ENCODE measurements around the gene OR2A42.
"Not testable (repeated sequence)": the region's sequence is repeated elsewhere in the genome, so short reads cannot be mapped to it uniquely, and the experiment has no call there.

Gene OR2A42

DNA sequence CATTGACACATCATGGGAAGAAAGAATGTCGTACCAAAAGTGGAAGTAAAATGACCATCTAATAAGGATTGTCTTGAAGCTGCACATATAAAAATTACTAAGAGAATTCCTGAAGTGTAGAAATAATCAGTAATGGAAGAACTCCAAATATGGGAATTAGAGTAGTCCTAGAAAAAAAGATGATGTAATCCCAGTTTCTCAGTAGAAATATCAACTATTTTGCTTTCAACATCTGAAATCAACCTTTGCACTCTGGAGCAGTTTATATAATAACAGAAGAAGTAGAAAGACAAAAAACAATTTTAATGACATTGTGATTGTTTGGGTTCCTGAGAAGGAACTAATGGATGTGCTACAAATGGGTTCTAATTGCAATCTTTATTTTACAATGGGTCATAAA is 6.4 kb downstream of the OR2A42 start:
- not testable (repeated sequence) for DNase-seq (ENCODE audit: insufficient read length, low spot score); FAIRE-seq

DNA sequence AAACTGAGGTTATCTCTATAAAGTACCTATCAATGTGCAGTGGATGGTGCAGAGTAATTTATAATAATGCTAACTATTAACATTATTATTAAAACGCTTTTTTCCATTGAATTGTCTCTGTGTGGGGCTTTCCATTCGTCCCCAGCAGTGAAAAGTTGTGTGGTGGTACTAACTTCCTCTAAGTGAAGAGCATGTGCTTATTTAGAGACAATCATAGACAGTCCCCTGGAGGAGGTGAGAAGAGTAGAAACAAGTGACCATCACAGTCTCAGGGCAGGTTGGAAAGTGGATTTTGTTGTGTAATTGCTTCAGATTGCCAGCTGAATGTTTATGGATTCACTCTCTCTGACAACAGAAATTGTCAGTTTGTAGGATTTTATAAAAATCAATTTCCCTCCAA is 8.4 kb downstream of the OR2A42 start:
- FAIRE-seq = peak; percentile 20
- not testable (repeated sequence) for DNase-seq (ENCODE audit: insufficient read length, low spot score)

DNA sequence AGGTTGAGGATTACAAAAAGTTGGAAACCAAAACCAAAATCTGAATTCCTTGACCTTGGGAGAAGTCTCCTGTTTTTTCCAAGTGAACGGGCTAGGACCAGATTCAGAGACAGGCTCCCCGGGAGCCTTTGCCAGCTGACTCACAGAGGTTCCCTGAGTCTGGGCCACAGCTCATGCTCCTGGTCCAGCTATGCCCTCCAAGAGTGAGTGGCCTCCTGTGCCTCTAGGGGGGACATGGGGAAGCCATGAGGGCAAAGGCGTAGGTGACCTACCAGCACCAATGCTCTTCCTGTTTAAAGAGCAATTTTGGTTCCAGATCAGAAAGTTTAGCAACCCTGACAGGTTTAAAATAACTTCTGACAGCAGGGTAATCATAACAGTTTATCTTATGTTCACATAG is 10.6 kb downstream of the OR2A42 start:
- FAIRE-seq = not testable (repeated sequence)

DNA sequence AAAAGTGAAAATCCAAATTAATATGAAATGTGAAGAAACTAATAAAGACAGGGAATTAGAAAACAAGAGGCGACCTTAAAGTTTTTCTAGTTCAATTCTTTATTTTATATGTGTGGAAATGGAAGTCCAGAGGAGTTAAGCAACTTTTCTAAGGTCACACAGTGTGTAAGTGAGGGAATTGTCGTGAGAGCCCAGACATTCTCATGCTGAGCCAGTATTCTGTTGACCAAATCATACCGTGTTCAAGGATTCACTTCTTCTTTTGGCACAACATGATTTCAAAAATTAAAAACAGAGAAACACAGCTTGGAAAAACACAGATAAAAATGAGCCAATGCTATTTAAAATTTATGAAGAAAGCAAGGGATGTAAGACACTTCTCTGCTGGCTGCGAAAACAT is 12.5 kb downstream of the OR2A42 start:
- not testable (repeated sequence) for DNase-seq (ENCODE audit: insufficient read length, low spot score)
- FAIRE-seq = peak; percentile 70

More for the DNA sequence above, 10.6 kb downstream of the OR2A42 start:
- DNase-seq (ENCODE audit: insufficient read length, low spot score) = not testable (repeated sequence)

DNA sequence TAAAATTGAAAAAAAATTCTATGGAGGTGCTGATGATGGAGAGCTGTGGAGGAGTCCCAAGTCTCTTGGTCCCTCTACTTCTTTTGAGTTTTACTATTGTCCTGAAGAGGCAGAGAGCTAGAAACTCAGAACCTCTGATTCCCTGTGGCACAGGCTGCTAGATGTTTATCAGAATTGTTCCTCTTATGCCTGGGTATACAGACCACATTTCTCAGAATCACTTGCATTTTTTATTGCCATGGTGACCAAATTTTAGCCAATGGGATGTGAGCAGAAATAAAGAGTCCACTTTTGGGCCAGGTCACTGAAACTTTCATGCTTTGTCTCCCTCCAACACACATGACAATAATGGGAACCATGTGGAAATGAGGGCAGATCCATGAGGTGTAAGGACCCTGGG is 15.7 kb downstream of the OR2A42 start:
- FAIRE-seq = peak; percentile 50
- not testable (repeated sequence) for DNase-seq (ENCODE audit: insufficient read length, low spot score)

DNA sequence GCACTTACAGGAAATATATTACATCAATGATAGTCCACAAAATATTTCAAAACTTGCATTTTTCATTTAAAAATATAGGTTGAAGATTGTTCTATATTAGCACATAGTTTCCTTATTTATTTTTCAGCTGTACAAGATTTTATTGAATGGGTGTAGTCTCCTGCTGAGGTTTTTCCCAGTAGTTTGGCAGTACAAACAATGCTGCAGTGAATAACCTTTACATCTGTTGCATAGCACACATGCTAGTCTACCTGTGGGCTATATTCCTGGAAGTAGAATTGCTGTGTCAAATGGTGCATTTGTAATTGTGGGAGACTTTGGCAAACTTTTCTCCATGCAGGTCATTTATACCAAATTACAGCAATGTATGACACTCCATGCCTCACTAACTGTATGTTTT is 18.9 kb downstream of the OR2A42 start:
- not testable (repeated sequence) for DNase-seq (ENCODE audit: insufficient read length, low spot score)
- FAIRE-seq = peak; percentile 16

DNA sequence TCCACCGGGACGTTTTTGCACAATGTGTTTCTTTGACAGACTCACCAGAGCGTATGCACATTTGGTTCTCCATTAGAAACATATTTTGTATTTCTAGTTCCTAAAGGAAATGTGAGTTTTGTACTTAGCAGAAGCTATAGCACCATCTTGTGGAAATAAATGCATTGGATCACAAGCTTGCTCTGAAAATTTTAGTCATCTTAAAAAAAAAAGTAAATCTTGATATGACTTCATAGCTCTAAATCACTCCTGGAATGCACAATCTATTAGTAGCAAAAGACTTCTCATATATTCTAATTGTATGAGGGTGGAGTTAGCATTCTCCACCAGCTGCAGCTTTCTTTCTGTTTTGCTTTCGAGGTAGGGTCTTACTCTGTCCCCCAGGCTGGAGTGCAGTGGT is 20.3 kb downstream of the OR2A42 start:
- FAIRE-seq; DNase-seq (ENCODE audit: insufficient read length, low spot score): not testable (repeated sequence)

DNA sequence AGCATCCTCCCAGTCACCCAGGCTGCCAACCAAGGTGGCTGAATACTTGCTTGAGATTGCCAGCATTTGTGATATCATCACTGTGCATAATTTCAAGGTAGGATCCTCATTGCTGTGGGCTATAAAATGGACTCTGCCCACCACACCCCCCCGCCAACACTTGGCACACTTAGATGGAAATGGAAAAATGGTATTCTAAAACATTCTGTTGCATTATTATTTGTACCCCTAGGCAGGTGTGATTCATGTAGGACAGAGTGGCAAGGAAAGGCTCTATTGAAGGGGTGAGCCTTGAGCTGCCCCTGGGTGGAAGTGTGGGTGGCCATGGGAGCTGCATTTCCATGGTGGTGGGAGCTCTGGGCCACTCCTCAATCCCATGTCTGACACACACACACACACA is 20.8 kb downstream of the OR2A42 start:
- not testable (repeated sequence) for FAIRE-seq; DNase-seq (ENCODE audit: insufficient read length, low spot score)

DNA sequence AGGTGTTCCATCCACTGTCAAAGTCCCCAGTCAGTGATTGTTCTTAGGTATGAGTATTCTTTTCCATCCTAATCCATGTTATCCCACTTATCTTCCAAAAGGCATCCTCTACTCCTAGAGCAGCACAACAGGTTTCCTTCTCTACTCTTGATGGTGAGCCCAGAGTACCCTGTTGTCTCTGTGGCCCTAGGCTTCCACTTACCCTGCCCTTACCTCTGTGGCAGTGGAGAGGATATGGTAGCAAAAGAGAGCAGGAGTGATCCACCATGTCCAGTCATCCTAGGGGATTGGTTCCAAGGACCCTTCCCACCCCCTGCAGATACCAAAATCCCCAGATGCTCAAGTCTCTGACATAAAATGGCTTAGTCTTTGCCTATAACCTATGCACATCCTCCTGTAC is 22.2 kb downstream of the OR2A42 start:
- FAIRE-seq = peak; percentile 85
- DNase-seq (ENCODE audit: insufficient read length, low spot score) = not testable (repeated sequence)

DNA sequence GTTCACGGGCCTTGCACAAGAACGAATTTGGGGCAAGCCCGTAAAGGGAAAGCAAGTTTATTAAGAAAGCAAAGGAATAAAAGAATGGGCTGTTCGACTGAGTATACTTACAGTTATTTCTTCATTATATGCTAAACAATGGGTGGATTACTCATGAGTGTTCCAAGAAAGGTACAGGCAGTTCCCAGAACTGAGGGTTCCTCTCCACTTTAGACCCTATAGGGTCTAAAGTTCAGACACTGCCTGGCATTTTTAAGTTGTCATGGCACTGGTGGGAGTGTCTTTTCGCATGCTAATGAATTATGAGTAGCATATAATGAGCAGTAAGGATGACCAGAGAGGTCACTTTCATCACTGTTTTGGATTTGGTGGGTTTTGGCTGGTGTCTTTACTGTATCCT is 34.1 kb downstream of the OR2A42 start:
- not testable (repeated sequence) for FAIRE-seq; DNase-seq (ENCODE audit: insufficient read length, low spot score)

DNA sequence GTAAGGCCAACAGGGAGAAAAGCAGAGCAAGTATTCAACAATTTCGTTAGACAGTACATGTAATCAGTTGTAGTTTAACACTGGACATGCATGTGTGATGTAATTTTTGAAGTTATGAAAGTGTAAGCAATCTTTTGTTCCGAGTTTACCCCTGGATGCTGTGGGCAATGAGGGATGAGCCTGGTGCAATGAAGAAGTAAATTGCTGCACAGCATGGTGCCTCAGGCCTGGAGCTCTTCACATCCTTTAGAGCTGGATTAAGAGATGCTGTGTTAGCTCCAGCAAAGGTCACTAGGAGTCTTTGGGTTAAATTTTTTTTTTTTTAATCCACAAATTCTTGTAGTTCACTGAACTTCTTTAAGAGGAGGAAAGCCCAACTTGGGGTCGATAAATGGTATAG is 36.3 kb downstream of the OR2A42 start:
- not testable (repeated sequence) for DNase-seq (ENCODE audit: insufficient read length, low spot score)
- FAIRE-seq = peak; percentile 90

DNA sequence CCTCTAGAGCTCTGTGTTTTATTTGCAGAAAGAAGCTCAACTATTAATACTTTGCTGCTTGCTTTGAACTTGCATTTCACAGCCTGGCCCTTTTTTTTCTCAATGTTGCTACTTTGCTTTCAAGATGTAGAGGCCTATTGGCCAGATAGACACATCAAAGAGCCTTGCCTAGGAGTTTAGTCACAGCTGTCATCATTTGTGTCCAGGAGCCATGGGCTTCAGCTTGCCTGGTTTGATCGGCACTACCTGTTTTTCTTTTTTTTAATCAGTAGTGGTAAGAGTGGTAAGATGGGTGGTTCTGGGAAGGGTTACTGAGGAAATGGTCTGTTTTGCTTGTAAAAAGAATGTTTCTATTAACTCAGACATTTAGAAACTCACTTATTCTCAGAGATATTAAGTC is 37.4 kb downstream of the OR2A42 start:
- DNase-seq (ENCODE audit: insufficient read length, low spot score) = not testable (repeated sequence)
- FAIRE-seq = peak; percentile 50

DNA sequence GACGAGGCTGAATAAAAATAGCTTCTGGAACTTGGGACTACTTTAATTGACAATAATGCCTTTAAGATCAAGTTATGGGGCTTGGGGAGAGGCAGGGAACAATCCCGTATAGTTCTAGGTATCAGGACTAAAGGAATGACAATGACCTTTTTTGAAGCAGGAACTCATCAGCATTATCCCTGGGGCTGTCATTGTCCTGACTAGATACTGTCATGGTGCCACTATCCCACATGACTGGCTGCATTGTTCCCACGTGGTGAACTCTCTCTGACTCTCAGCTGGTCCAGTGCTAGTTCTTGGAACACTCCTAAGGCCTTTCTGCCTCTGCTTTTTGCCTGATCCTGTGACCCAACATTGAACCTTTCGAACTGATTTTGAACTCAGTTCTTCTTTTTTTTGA is 40.5 kb downstream of the OR2A42 start:
- DNase-seq (ENCODE audit: insufficient read length, low spot score) = not testable (repeated sequence)
- FAIRE-seq = peak; percentile 48

DNA sequence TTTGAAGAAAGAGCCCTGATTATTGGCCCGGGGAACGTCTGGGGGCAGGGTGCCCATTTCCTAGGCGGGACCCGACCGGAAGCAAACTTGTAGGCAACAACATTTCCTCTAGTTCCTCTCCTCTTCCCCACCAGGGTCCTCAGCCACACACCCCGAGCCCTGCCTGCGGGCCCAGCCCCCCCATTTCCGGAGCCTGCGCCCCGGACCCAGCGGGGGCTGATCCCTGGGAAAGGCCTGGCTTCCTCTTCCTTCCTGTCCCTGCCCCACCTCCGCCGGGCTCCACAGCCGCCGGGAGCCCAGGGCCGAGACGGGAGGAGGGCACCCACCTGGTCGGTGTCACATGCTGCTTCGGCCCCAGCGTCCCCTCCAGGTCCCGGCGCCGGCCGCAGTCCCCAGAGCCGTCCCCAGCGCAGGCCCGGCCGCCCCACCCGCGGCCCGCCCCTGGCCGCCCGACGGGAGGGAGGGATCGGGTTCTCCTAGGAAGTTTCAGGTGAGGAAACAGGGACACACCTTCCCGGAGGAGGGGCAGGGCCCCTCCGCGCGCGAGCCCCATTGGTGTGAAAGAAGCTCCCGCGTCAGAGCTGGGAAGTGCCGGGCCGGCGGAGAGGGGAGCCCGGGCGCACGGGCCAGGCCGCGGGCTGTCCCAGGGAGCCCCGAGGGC is 44.1 kb downstream of the OR2A42 start, which contains the start of gene ARHGEF35:
ARHGEF35 (minus strand) TSS at position 622 of the 661 bp plus-strand sequence. CDS start 7,450 bp downstream, outside the sequence.
- not testable (repeated sequence) for FAIRE-seq

DNA sequence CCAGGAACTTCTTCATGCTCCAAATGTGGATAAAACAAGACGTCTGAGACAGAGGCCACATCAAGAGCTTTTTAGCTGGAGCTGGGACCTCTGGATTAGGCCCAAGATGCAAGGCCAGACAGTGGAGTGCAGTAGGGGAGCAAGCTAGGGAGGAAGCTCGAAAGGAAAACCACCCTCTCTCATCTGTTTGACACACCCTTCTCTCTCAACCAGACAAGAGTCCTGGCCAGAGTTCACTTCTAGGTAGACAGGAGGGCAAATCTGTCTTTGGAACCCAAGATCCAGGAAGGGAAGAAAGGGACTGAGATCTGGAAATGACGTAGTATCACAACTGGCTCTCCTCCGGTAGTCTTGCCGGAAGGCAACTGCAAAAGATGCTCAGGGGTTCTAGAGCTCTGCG is 45.0 kb downstream of the OR2A42 start:
- DNase-seq (ENCODE audit: insufficient read length, low spot score); FAIRE-seq: not testable (repeated sequence)

More for the DNA sequence above, 44.1 kb downstream of the OR2A42 start, which contains the start of gene ARHGEF35:
- DNase-seq (ENCODE audit: insufficient read length, low spot score) = not testable (repeated sequence)

DNA sequence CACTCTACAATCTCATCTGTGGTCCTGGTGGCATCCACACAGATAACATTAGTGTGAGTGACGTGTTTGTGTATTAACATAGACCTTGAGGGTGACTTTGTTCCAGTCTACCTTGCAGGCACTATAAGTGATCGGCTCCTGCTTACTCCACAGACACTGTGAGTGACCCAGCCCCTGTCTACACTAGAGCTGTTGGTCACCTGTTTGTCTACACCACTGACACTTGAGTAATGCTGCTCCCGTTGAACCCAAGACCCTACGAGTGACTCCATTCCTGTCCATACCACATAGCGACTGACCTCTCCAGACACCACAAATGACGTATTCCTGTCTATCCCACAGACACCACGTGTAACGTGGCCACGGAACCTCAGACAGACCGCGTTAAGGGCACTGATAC is 45.6 kb downstream of the OR2A42 start:
- not testable (repeated sequence) for DNase-seq (ENCODE audit: insufficient read length, low spot score); FAIRE-seq

DNA sequence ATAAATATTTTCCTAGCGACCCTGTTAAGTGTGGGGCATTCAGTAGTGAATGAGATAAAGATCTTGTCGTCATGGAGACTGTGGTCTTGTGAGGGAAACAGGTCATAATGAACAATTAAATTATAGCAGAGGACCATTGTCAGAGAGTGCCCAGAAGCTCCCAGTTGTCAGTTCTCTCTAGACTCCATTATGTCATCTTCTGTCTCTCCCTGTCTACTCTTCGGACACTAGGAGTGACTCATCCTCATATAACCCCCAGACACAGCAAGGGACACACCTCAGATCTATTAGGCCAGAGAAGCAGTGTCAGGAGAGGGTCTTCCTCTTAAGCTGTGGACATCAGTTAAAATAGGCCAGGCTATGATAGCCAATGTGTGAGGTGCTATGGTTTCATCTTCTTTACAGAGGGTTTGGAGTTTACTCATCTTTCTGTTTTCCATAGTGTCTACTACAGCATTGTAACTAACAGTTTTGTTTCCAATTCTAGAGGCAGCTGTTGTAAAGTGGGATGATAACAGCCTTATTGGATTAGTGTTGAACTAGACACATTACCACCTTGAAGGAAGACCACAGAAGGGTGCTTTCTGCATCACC is 50.7 kb downstream of the OR2A42 start:
- FAIRE-seq; DNase-seq (ENCODE audit: insufficient read length, low spot score): not testable (repeated sequence)

DNA sequence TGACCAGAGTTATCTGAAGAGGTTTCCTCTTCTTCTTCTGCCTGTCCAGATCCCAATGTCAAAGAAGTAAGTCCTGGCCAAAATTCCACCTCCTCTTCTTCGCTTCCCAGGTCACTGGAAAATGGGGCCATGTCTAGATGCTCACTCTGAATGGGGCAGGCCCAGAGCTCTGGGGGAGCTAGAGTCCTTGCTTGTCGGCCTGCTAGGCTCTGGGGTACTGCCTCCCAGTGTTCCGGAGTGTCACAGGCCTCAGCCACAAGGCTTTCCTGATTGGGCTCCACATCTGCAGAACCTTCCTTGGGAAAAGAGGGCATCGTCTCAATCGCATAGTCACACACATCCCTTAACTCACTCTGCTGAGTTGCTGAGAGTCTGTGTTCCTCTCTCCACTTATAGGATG is 51.6 kb downstream of the OR2A42 start:
- DNase-seq (ENCODE audit: insufficient read length, low spot score); FAIRE-seq: not testable (repeated sequence)

DNA sequence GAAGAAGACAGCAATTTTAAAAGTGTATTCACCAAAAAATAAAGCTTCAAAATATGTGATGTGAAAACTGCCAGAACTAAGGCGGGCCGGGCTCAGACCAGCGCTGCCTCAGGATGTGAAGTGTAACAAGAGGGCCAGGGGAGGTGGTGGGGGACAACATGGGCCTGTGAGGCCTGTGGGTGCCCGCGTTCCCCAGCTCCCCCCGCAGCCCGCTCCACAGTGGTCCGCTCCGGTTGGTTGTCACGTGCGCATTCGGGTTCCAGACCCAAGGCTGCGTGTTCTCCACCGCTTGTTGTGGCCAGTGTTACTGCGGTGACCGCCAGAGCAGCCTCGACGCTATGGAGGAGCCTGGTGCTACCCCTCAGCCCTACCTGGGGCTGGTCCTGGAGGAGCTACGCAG is 56.2 kb downstream of the OR2A42 start, which contains the start of gene CTAGE4:
CTAGE4 (plus strand) TSS at position 301 of the 400 bp plus-strand sequence; CDS start at position 339, 38 bp downstream.
- FAIRE-seq; DNase-seq (ENCODE audit: insufficient read length, low spot score): not testable (repeated sequence)

DNA sequence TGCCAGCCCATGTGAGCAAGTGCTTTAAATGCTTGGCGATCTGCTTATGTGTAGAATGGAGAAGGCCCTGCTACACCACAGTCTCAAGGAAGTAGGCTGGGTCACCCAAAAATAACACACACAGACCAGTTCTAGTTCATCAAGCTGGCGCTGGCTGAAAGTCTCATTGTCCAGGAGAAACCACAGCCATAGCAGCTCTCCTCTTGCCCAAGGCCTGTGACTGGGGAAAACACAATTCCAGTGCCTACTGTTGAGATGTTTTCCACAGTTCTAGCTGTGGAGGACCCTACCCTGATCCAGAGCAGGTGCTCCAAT is 60.3 kb downstream of the OR2A42 start:
- FAIRE-seq; DNase-seq (ENCODE audit: insufficient read length, low spot score): not testable (repeated sequence)
